AG04449 (cell line): ENCODE data around the gene PGF.

Experiments used
- CTCF ChIA-PET: fragments of 350-600 bp; formaldehyde crosslinking; extraction: SDS; loops from one replicate; lab custom pipeline; 2021; ENCODE audit warnings: antibody characterized with exemption; lab: Yijun Ruan, JAX
- POLR2A ChIA-PET: fragments of 400-600, 350-600 bp; formaldehyde crosslinking; extraction: SDS; loops from one replicate; lab custom pipeline; 2020; ENCODE audit warnings: antibody characterized with exemption, inconsistent platforms; lab: Yijun Ruan, JAX
- DNase-seq: peaks from one replicate; pipeline ENCODE4 v3.0.0-alpha.2; 2010; ENCODE audit warnings: low read depth, low spot score
- H3K4me3 ChIP-seq: 2 replicates; pipeline ENCODE4 v1.5.1; 2011; ENCODE audit warnings: low read depth, mild to moderate bottlenecking, control low read depth, low read length
- TF ChIP-seq, protein P1 (sequence below): IDR thresholded peaks from one replicate; pipeline ENCODE4 v1.5.1; 2011; ENCODE audit warnings: mild to moderate bottlenecking, moderate library complexity, low read length, control low read depth, inconsistent platforms; ENCODE audit not compliant: insufficient read depth; ENCODE audit errors: missing control alignments

Gene PGF

DNA sequence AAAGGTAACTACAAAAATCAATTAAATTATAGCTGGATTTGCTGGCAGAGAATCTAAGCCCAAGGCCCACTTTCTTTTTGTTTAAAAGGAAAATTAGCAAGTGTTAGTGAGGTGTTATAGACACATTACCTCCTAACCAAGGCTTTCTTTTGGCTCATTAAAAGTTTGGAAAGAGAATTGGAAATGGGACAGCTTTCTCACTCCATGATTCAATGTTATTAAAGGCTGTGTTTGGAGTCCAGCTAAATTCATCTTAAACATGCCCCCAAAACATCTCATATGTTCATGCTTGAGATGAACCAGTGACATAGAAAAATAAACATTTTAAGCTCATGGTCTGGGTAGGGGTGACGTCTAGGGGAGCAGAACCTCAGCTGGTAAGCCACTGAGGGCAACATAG lies 13.4 kb upstream of the PGF start:
- H3K4me3 ChIP-seq, result no peak overlapping the region
- POLR2A ChIA-PET, result no interaction called here
- TF ChIP-seq, protein P1, sequence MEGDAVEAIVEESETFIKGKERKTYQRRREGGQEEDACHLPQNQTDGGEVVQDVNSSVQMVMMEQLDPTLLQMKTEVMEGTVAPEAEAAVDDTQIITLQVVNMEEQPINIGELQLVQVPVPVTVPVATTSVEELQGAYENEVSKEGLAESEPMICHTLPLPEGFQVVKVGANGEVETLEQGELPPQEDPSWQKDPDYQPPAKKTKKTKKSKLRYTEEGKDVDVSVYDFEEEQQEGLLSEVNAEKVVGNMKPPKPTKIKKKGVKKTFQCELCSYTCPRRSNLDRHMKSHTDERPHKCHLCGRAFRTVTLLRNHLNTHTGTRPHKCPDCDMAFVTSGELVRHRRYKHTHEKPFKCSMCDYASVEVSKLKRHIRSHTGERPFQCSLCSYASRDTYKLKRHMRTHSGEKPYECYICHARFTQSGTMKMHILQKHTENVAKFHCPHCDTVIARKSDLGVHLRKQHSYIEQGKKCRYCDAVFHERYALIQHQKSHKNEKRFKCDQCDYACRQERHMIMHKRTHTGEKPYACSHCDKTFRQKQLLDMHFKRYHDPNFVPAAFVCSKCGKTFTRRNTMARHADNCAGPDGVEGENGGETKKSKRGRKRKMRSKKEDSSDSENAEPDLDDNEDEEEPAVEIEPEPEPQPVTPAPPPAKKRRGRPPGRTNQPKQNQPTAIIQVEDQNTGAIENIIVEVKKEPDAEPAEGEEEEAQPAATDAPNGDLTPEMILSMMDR, result no peak
- CTCF ChIA-PET, result interaction anchor here (0.7 to 2.6 kb wide), 4 partner anchors 12 to 101 kb away, joined by 3 to 9 read pairs (median 4); partner anchors contain the start of gene ZC2HC1C
- no peak for DNase-seq

- TF ChIP-seq, protein P1, result no peak
- ChIA-PET CTCF (interaction anchor here (0.6 to 2.7 kb wide), 11 partner anchors 8 to 60 kb away, joined by 3 to 20 read pairs (median 3); no protein-coding TSS in a partner anchor), POLR2A (interaction anchor here (0.7 kb wide), 1 partner anchor 11 kb away, joined by 3 read pairs; the partner anchor contains the start of gene PGF)
- no peak overlapping the region for H3K4me3 ChIP-seq
- DNase-seq, result no peak
Observed at GRCh38 chr14:74965486-74966153, 10.2 kb upstream of the PGF start.

DNA sequence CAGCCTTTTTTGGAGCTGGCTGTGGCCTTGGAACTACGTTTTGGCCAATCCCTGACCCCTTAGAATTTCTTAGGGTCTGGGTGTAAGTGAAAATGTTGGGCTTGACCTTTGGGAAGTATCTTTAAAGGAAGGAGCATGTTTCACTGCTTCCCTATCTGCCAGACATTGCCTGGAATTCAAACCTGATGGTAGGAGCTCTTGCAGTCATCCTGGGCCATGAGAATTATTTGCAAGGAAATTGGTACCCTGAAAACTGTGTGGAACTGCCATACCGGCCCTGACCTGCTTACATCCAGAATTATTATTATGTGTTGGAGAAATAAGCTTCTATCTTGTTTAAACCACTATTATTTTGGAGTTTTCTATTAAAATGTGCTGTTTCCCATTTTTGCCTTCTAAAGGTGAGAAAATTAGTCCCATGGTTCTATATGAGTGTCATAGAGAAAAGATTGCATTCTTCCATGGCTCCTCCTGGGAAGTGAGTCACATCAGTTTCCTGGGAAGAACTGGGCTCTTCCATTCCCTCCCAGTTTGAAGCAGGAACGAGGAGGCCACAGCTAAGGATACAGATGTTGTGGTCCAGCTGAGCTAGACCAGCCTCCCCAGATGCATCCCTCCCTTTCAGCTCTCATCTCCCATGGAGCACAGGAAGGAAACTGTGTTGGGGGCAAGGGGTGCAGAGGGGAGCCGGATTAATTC lies 9.5 kb upstream of the PGF start:
- CTCF ChIA-PET, result interaction anchor here (0.9 to 2.7 kb wide), 12 partner anchors 9 to 60 kb away, joined by 3 to 20 read pairs (median 4); partner anchors contain the start of gene PGF
- POLR2A ChIA-PET, result interaction anchor here (0.7 kb wide), 1 partner anchor 10 kb away, joined by 3 read pairs; the partner anchor contains the start of gene PGF
- no peak for DNase-seq
- TF ChIP-seq, protein P1, result no peak
- no peak overlapping the region for H3K4me3 ChIP-seq

DNA sequence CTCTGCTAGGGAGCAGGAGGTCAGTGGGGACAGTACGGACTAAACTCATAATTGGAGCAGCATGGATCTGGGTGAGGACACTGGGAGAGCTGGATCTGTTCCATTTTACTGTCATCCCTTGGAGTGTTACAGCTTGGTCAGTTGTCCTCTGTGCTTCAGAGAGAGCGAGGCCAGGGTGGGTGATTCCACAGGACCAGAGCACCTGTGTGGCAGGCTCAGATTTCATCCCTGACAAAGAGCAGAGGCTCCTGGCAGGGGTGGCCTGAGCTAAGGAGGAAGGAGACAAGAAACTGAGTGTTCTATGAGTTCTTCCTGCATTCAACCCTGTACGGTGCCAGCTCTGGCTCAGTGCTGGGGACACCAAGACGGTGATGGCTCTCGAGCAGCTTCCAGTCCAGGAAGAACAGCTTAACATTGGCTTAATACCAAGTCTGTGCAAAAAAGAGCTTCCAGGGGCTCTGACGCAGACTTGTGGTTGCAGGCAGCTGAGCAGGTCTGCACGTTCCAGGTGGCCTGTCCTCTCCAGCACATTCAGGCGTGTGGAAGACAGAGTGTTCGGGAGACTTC lies 8.4 kb upstream of the PGF start:
- TF ChIP-seq, protein P1, result no peak
- no peak for DNase-seq
- ChIA-PET POLR2A (no interaction called here), CTCF (interaction anchor here (0.8 to 2.7 kb wide), 6 partner anchors 8 to 103 kb away, joined by 3 to 20 read pairs (median 5); partner anchors contain the start of gene PGF)
- no peak overlapping the region for H3K4me3 ChIP-seq

GRCh38 chr14:74963178-74963704 lies 7.8 kb upstream of the PGF start:
- CTCF ChIA-PET, result interaction anchor here (0.8 to 6.2 kb wide), 4 partner anchors 16 to 102 kb away, joined by 4 to 52 read pairs (median 14); no protein-coding TSS in a partner anchor
- DNase-seq, result no peak
- H3K4me3 ChIP-seq, result no peak overlapping the region
- TF ChIP-seq, protein P1, result no peak
- POLR2A ChIA-PET, result no interaction called here

GRCh38 chr14:74962493-74962892 lies 7.1 kb upstream of the PGF start:
- ChIA-PET POLR2A (no interaction called here), CTCF (interaction anchor here (1.0 to 6.2 kb wide), 3 partner anchors 16 to 57 kb away, joined by 3 to 52 read pairs (median 8); no protein-coding TSS in a partner anchor)
- TF ChIP-seq, protein P1, result no peak
- DNase-seq, result no peak
- H3K4me3 ChIP-seq, result no peak overlapping the region
